ENCODE data around the gene CWC22.

DNA sequence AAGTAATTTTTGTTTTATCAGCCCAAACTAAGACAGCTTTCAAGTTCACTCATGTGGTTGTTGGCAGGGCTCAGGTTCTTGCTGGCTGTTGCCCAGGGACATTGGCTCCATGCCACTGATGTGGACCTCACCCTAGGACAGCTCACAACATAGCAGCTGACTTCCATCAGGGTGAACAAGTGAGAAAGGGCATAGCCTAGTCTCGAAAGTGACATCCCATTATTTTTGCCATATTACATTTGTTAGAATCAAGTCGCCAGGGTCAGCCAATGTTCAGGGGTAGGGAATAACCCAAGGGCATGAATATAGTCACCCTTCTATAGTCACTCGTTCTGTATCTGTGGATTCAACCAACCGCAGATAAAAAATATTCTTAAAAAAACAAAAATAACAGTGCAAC, 10.7 kb upstream of the CWC22 start:
- TF ChIP-seq POLR2A (IDR thresholded peaks at IDR 0.05) (no peak), EP300 (IDR thresholded peaks at IDR 0.05) (no peak), POLR2AphosphoS5 (IDR thresholded peaks at IDR 0.05) (no peak)
- TF ChIP-seq, protein P1, sequence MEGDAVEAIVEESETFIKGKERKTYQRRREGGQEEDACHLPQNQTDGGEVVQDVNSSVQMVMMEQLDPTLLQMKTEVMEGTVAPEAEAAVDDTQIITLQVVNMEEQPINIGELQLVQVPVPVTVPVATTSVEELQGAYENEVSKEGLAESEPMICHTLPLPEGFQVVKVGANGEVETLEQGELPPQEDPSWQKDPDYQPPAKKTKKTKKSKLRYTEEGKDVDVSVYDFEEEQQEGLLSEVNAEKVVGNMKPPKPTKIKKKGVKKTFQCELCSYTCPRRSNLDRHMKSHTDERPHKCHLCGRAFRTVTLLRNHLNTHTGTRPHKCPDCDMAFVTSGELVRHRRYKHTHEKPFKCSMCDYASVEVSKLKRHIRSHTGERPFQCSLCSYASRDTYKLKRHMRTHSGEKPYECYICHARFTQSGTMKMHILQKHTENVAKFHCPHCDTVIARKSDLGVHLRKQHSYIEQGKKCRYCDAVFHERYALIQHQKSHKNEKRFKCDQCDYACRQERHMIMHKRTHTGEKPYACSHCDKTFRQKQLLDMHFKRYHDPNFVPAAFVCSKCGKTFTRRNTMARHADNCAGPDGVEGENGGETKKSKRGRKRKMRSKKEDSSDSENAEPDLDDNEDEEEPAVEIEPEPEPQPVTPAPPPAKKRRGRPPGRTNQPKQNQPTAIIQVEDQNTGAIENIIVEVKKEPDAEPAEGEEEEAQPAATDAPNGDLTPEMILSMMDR (IDR thresholded peaks at IDR 0.05) = no peak

All from gastroesophageal sphincter (tissue), 3 donors.